GM20431 (cell line): Measurements from ENCODE around the gene PSMC1.

Experiments used
- in situ Hi-C: fragments of 300-500 bp; cut with MseI, MboI; formaldehyde crosslinking; loops from one replicate; pipeline ENCODE4 v1.15.0; 2020; ENCODE audit warnings: low sequenced_read_pairs; ENCODE audit not compliant: unreplicated experiment

PSMC1 gene

DNA sequence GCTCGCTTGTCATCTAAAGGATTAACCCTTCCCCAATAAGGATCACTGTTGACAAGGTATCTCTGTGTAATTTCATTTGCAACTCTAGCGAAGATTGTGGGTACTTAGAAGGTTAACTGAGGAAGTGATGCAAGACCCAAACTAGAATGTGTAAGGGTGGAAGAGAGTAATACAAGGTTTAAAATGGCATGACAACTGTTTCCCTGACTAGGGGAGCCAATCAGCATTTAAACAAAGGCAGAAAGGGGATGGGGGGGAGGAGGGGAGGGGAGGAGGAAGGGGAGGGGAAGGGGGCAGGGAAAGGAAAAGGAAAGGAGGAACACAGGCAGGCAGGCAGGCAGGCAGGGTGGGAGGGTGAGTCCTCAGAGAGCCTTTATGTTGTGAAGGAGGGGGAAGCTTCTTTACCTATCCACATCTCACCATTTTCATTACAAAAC is 44.3 kb downstream of the PSMC1 start:
- in situ Hi-C loops, result no loop called here

DNA sequence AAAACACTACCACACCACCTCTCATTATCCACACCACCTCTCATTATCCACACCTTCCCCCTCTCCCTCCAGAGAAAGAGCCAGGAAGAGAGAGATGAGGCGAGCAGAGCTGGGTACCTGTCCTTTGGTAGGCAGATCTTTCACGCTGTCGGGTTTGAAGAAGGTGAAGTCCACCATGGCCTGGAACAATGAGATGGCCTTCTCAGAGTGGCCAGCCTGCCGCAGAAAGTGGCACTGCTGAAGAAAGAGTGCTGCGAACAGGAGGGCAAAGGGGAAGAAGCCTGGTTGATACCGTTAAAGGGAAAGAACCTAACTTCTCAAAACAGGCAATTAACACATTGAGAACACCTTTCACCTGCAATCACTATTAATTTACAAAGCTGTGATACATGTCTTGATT is 44.8 kb downstream of the PSMC1 start:
- in situ Hi-C loops, result no loop called here

DNA sequence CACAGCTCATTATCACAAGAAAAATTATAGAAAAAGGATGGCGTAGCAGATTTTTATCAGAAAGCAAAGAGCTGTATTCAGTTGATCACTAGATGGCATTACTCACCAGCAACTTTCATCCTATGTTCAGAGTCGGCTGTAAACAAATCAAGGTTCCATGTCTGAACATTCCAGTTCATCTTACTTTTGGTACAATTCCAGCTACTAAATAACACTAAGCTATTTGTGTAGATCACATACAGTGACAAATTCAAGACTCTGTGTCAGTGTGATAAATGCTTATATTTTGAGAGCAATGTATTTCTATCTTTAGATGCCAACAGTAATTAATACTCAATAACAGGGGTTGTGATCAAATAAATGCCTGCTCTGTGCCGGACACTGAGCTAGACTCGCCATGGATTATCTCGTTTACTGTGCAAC is 45.3 kb downstream of the PSMC1 start:
- in situ Hi-C loops, result no loop called here

DNA sequence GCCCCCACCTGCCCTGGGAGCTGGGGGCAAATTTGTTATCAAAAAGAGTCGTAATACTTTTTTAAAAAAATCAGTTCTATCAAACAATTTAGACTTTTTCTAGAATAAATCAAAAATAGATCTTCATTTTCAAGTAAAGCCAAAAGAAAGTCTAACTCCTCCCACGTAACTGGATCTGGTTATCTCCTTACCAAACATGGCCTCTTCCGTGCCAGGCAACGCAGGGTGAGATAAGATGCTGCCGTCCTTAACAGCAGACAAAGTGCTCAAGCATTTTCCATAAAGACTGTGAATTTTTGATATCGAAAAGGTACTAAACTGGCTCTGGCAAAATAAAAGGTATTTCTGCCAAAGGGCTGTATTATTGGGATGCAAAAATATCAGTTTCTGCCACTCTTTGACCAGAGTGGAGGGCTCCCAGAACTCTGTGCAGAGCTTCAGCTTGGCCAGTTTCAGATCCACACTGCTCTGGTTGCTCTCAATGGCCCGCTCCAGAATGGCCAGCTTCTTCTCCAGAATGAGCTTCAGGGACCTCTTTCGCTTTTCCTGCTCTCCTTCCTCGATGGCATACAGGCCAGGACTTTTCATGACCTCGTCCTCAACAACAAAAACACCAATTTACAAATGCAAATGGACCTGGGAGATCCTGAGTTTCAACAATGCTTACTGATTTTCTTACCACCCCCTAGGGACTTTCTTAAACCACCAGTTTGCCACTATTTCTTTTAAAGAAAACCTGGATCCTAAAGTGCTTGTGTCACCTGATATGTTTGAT is 46.4 kb downstream of the PSMC1 start:
- in situ Hi-C loops, result no loop called here

DNA sequence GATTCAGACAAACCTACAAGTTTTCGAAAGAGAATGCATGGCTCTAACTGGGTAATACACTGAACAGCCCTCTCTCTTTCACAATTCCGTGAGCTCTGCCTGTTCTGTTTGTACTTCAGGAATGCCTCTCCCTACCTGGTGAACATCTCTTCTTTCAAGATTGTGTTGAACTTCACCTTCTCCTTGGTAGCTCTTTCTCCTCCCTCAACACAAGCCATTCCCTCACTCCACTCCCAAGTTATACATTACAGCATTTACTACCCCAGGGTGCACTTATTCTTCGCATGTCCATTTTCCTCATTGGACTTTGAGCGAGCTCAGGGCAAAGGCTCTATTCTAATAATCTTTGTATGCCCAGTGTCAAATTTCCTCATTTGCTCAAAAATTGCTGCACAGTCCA is 47.1 kb downstream of the PSMC1 start:
- in situ Hi-C loops, result no loop called here

DNA sequence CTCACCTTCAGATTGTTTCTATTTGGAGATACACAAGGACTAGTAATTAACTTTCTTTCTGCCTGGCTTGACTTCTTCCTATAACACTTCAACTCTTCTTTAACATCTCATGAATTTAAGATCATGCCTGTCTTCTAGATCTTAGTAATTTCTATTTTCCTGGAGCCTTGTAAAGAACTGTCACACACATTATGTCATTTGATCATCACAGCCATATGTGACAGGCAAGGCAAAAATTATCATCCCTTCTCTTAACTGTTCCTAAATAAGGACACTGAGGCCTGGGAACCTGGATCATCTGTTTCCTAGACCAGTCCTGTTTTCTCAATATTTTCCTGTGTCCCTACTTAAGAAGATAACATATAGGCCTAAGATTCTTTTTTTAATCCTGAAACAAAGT is 48.1 kb downstream of the PSMC1 start:
- in situ Hi-C loops, result no loop called here

DNA sequence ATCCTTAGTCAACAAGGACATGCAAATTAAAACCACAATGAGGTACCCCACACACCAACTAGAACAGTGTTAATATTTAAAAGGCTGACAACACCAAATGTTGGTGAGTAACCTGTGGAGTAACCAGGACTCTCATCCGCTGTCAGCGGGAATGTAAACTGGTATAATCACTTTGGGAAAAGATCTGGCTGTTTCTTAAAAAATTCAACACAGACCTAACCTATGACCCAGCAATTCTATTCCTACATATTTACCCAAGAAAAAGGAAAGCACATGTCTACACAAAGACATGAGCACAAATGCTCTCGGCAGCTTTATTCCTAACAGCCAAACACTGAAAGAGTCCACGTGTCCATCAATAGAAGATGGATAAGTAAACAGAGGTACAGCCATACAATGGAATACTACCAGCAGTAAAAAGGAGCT is 48.8 kb downstream of the PSMC1 start:
- in situ Hi-C loops, result no loop called here

DNA sequence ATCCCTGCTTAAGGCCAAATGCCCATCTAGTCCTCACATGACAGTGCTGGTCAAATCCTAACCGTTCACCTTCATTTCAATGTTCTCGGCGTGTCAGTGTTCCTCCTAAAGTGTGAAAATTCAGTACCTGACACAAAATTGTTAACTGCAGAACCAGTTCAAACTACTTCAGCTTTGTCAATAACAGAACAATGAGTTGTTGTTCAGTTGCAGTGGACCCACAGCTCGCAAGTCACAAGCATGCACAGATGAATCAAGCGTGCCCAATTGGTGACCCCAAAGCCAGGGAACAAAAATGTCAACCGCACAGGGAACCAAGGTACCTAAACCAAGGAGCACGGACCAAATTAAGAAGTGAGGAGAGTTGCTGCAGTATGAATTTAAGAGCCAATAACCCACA is 52.2 kb downstream of the PSMC1 start:
- in situ Hi-C loops, result no loop called here

DNA sequence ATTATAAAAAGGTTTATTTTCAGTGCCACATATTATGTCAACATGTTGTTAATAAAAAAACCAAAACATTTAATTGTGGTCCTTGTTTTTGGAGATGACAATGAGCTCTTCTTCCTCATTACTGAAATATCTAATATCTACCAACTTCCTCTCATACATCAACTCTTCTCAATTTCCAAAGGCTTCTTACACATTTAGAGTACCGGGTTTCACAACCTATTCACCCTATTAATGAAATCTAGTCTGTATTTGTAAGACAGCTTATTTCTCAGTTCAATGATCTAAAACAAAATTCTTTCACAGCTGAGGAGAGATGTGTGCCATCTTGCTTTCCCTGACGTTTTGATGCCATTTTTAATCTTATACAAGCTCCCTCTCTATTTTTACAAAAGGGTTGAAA is 60.9 kb downstream of the PSMC1 start:
- in situ Hi-C loops, result no loop called here

DNA sequence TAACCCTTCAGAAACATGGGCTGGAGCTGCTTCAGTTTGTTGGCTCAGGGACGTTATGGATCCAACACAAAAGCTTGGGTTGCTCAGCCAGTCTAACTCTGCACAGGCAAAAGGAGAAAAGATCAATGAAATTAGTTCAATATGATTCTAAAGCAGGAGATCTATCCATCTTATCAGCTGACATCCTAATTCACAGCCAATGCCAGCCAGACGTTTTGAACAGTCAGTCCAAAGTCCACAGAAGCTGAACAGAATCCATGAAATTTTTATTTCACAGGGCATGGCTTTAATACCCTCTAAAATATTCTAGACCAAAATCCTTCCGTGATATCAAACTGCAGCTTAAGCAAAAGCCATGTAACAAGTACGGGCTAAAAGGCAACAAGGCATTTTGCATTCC is 61.7 kb downstream of the PSMC1 start:
- in situ Hi-C loops, result no loop called here

DNA sequence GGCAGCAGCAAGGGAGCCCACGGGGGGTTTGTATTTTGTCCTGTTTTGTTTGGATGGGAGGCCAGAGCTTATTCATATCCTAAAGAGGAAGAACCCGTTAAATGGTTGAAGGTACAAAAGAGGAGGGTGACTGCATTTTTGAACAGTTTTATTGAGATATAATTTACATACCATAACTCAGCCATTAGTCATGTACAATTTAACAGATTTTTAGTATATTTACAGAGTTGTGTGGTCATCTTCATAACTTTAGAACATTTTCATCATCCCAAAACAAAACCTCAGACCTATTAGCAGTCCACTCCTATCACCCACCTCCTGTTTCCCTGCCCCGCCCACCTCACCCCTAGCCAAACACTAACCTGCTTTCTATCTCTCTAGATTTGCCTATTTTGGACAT is 62.8 kb downstream of the PSMC1 start:
- in situ Hi-C loops, result no loop called here

DNA sequence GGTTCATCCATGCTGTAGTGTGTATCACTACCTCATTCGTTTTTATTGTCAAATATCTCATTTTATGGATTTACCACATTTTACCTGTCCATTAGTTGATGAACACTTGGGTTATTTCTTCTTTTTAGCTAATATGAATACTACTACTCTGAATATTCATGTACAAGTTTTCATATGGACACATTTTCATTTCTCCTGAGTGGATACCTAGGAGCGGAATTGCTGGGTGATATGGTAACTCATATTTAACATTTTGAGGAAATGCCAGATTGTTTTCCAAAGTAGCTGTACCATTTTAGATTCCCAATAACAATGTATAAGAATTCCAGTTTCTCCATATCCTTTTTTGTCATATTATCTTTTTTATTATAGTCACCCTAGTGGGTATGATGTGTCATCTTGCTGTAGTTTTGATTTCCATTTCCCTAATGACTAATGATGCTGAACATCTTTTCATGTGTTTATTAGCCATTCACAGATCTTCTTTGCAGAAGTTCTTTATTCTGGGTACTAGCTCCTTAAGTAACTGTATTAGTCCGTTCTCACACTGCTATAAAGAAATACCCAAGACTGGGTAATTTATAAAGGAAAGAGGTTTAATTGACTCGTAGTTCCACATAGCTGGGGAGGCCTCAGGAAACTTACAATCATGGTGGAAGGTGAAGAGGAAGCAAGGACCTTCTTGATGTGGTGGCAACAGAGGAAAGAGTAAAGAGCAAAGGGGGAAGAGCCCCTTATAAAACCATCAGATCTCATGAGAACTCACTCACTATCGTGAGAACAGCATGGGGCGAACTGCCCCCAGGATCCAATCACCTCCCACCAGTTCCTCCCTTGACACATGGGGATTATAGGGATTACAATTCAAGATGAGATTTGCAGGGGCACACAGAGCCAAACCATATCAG is 63.5 kb downstream of the PSMC1 start:
- in situ Hi-C loops, result no loop called here

DNA sequence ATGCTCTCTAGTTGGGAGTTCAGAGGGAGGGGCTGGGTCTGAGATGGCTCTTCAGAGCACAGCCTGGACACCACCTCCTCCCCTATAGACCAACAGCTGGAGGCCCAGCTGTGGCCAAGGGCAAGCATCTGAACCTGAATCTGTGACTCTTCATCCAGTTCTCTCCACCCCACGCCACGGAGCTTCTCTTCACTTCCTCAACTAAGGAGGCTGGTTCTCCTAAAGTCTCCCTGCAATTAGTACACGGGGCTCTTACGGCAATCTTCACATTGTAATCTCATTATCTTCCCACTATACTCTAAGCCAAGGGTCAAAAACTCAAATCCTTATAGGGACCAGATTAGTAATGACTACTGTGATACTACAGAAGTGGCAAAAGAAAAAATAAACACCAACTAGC is 65.5 kb downstream of the PSMC1 start:
- in situ Hi-C loops, result no loop called here
